GM13977 (cell line): Measurements from ENCODE around the gene GALNT18.

Experiments used
- DNase-seq: peaks from one replicate; pipeline ENCODE4 v3.0.0; 2012; ENCODE audit warnings: low spot score
- in situ Hi-C: fragments of 300-500 bp; cut with MboI; formaldehyde crosslinking; loops from one replicate; pipeline ENCODE4 v1.12.0; 2022; ENCODE audit warnings: low sequenced_read_pairs, low pct_unique_long_range_greater_than_20kb, mixed read lengths, inconsistent platforms; ENCODE audit not compliant: unreplicated experiment
- TF ChIP-seq, protein P1 (sequence below): IDR thresholded peaks from 2 replicates; pipeline ENCODE4 v1.5.1; 2012; ENCODE audit warnings: mild to moderate bottlenecking, control low read depth; ENCODE audit not compliant: insufficient read depth; ENCODE audit errors: extremely low read depth, missing control alignments

Gene GALNT18

DNA sequence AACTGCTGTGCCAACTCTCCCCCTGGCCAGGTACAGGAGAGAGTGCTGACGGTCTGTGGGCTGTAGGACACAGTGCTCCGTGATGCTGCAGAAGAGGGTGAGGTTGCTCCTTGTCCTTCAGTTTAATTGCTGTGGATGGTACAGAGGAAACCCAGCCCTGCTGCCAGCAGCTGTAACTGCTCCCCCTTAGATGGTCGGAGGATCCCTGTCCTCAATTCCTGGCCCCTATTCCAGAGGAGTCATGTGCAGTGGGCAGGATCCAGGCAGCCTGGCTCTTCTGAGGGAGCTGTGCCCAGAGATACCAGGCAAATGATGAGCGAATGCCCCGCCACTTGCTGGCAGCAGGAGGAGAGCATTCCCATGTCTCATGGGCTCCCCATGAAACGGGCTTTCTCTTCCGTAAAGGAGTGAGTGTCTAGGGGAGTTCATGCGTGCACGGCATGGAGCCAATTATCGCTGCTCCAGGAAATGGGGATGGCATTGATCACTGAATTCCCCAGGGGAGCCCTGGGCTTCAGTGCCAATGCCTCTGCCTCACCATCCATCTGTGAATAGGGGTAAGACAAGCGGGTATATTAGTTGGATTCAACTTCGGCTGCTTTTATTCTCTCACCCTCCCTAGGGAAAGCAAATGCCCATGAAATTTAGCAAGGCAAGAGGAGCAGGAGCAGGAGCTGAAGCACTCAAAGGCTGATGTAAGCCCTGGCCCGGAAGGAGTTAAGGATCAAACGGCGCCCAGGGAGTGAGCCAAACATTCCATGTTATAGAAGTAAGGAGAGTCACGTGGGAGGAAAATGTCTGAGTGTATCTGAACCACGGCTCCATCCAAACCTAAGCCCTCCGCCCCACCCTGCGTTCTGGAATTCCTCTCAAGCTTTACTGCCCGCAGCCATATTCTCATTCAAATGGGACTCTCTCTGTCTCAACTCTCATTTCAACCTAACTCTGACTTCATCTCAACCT lies 217.8 kb downstream of the GALNT18 start:
- in situ Hi-C loops: no loop called here
- no peak for DNase-seq
- TF ChIP-seq, protein P1, sequence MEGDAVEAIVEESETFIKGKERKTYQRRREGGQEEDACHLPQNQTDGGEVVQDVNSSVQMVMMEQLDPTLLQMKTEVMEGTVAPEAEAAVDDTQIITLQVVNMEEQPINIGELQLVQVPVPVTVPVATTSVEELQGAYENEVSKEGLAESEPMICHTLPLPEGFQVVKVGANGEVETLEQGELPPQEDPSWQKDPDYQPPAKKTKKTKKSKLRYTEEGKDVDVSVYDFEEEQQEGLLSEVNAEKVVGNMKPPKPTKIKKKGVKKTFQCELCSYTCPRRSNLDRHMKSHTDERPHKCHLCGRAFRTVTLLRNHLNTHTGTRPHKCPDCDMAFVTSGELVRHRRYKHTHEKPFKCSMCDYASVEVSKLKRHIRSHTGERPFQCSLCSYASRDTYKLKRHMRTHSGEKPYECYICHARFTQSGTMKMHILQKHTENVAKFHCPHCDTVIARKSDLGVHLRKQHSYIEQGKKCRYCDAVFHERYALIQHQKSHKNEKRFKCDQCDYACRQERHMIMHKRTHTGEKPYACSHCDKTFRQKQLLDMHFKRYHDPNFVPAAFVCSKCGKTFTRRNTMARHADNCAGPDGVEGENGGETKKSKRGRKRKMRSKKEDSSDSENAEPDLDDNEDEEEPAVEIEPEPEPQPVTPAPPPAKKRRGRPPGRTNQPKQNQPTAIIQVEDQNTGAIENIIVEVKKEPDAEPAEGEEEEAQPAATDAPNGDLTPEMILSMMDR: no peak

DNA sequence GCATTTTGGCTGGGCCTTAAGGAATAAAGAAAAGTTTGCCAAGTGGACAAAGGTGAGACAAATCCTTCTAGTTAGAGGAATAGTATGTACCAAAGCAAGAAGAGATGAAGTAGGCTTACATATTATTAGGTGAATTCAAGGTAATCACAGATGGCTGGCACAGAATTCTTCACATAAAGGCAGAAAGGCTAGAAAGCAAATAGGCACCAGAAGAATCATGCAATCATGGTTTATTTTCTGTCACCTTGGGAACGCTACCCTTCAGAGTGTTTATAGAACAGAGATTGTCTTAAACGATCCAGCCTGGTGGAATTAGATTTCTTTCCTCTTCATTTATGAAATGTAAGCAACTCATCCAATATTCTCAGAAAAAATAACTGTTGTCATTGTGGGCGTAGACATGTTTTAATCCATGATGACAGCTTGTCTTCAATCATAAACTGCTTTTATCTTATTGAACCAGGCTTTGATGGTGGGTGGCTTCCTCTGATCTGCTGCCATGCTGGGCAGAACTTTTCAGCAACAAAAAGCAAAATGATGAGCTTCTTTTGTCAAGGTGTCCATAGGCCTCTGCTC lies 219.8 kb downstream of the GALNT18 start:
- TF ChIP-seq, protein P1: no peak
- in situ Hi-C loops: no loop called here
- no peak for DNase-seq

DNA sequence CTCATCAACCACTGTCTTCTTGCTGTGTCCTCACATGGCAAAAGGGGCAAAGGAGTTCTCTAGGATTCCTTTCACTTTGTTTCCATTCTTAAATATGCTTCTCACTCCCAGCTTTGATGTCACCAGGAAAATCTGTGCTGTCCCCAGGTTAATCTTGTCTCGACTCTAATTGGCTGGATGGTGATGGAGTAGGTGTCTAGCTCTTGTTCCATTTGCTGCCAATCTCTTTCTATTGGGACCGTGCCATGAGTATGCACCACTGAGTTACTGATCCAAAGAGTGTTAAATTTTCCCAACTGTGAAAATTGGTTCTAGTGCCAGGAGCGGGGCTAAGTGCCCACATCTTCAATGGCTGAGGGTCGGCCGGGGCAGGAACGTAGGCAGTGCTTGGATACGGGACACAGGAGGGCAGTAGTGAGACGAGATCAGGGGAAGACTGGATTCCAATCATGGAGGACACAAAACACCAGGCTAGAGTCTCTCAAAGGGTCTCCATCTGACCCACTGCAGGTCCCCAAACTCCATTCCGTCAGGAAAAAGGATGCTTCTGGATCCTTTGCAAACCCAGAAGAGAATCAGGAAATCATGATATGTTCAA lies 221.1 kb downstream of the GALNT18 start:
- TF ChIP-seq, protein P1: peak; percentile 42
- in situ Hi-C loops: no loop called here
- DNase-seq: peak; percentile 20

DNA sequence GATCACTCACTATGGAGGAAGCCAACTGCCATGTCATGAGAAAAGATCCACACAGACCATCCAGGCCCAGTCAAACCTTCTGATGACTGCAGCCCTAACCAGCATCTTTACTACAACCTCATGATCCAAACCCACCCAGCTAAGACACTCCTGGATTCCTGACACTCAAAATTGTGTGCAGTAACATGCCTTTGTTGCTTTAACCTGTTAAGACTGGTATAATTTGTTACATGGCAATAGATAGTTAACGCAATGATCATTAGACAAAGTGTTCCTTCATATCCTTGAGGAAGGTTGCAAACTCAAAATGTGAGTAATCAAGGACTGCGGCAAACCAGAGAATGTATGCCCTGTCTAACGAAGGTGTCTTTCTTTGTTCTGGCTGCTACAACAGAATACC lies 221.7 kb downstream of the GALNT18 start:
- in situ Hi-C loops: no loop called here
- TF ChIP-seq, protein P1: no peak

DNA sequence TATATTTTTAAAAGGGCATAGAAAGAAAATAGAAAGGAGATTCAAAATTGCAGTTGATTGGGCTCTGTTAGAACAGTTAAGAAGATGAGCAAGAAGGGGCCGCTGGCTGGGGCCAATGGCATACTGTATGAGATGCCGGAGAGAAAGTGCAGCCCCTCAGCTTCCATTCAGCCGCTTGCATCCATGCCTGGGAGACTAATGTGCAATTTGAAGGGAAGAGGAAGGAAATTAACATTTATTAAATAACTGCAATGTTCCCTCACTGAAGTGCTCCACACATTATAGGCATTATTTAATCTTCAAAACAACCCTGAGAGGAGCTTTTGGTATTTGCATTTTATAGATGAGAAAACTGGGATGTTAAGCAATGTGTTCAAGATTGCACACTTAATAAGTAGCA lies 224.0 kb downstream of the GALNT18 start:
- in situ Hi-C loops: no loop called here
- TF ChIP-seq, protein P1: no peak
- DNase-seq: no peak

More for the DNA sequence above, 221.7 kb downstream of the GALNT18 start:
- DNase-seq: no peak

DNA sequence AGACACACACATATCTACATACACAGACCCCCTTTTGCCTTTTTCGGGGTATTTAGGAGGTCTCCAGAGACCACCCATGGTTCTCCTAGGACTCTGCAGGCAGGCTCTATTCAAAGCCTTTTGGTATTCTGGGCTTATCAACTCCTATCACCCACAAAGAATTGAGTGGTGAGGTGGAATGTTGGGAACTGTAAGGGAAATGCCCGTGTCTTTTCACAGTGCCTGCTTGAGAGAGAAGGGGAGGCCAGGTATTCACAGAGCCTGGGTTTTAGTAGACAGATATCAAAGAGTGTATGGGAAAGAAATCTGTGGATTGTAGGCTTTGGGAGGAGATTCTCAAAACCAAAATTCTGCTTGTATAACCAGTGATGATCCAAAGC lies 224.8 kb downstream of the GALNT18 start:
- in situ Hi-C loops: no loop called here
- TF ChIP-seq, protein P1: no peak

More for the DNA sequence above, 224.8 kb downstream of the GALNT18 start:
- no peak for DNase-seq
